ENCODE data around the gene CNTFR. TPM values are rescaled to one million over a fixed set of nuclear protein-coding genes. Genes with fewer than 3 reads are reported as not detected.

The CNTFR gene
- total RNA-seq, 1 experiment from 2014 or later, result not detected

GRCh38 chr9:34579104-34579807, 10.3 kb downstream of the CNTFR start:
- no peaks in the 10 kb centered on the region for H3K36me3 Mint-ChIP-seq (ENCODE audit: insufficient read depth, unreplicated experiment)
- CTCF ChIA-PET, result interaction anchor here (0.6 to 5.0 kb wide), 7 partner anchors 9 to 1817 kb away, joined by 3 to 35 read pairs (median 4); no protein-coding TSS in a partner anchor
- no peak overlapping the region for H3K4me3 Mint-ChIP-seq (ENCODE audit: unreplicated experiment)
- no peak for TF ChIP-seq CTCF (IDR thresholded peaks at IDR 0.05; ENCODE audit: unreplicated experiment)
- H3K27me3 Mint-ChIP-seq (ENCODE audit: insufficient read depth, unreplicated experiment), result peaks cover 49% of the 10 kb centered on the region
- DNase-seq (ENCODE audit: unreplicated experiment), result no peak
- H3K27ac Mint-ChIP-seq (ENCODE audit: low read depth, unreplicated experiment), result no peak overlapping the region
- H3K9me3 Mint-ChIP-seq (ENCODE audit: unreplicated experiment), result no peaks in the 10 kb centered on the region
- no TSS peak for BruUV-seq (replicated peaks)
- POLR2A ChIA-PET, result no interaction called here
- intact Hi-C loops (cut with micrococcal nuclease), result no loop called here
- no peaks in the 10 kb centered on the region for H3K4me1 Mint-ChIP-seq (ENCODE audit: insufficient read depth, unreplicated experiment)

- DNase-seq (ENCODE audit: unreplicated experiment), result no peak
- H3K4me1 Mint-ChIP-seq (ENCODE audit: insufficient read depth, unreplicated experiment), result no peaks in the 10 kb centered on the region
Observed at GRCh38 chr9:34578241-34579103, 11.1 kb downstream of the CNTFR start.

GRCh38 chr9:34577400-34578240, 11.9 kb downstream of the CNTFR start:
- Mint-ChIP-seq H3K36me3 (ENCODE audit: insufficient read depth, unreplicated experiment) (no peaks in the 10 kb centered on the region), H3K27me3 (ENCODE audit: insufficient read depth, unreplicated experiment) (peaks cover 44% of the 10 kb centered on the region), H3K4me3 (ENCODE audit: unreplicated experiment) (no peak overlapping the region), H3K9me3 (ENCODE audit: unreplicated experiment) (no peaks in the 10 kb centered on the region), H3K4me1 (ENCODE audit: insufficient read depth, unreplicated experiment) (no peaks in the 10 kb centered on the region), H3K27ac (ENCODE audit: low read depth, unreplicated experiment) (no peak overlapping the region)
- CTCF ChIA-PET, result interaction anchor here (1.1 to 2.7 kb wide), 2 partner anchors 14 to 77 kb away, joined by 4 to 13 read pairs; no protein-coding TSS in a partner anchor
- no peak for TF ChIP-seq CTCF (IDR thresholded peaks at IDR 0.05; ENCODE audit: unreplicated experiment)
- no peak for DNase-seq (ENCODE audit: unreplicated experiment)
- BruUV-seq (replicated peaks), result no TSS peak
- intact Hi-C loops (cut with micrococcal nuclease), result no loop called here
- POLR2A ChIA-PET, result no interaction called here

More at GRCh38 chr9:34578241-34579103, 11.1 kb downstream of the CNTFR start:
- no peak for TF ChIP-seq CTCF (IDR thresholded peaks at IDR 0.05; ENCODE audit: unreplicated experiment)
- BruUV-seq (replicated peaks), result no TSS peak
- Mint-ChIP-seq H3K27me3 (ENCODE audit: insufficient read depth, unreplicated experiment) (peaks cover 44% of the 10 kb centered on the region), H3K36me3 (ENCODE audit: insufficient read depth, unreplicated experiment) (no peaks in the 10 kb centered on the region), H3K27ac (ENCODE audit: low read depth, unreplicated experiment) (no peak overlapping the region), H3K9me3 (ENCODE audit: unreplicated experiment) (no peaks in the 10 kb centered on the region), H3K4me3 (ENCODE audit: unreplicated experiment) (no peak overlapping the region)
- POLR2A ChIA-PET, result no interaction called here
- intact Hi-C loops (cut with micrococcal nuclease), result no loop called here
- CTCF ChIA-PET, result interaction anchor here (5.0 kb wide), 1 partner anchor 13 kb away, joined by 35 read pairs; no protein-coding TSS in a partner anchor
